Activated CD8-positive, alpha-beta memory T cell treated with anti-CD3 and anti-CD28 coated beads, Interleukin-2, amount 10 ng/mL, durations not matched to agents 7 days and 5 days (primary cell): ENCODE measurements around the gene LRP5. TPM values are rescaled to one million over a fixed set of nuclear protein-coding genes. Genes with fewer than 3 reads are reported as not detected.
"Not testable (repeated sequence)": the region's sequence is repeated elsewhere in the genome, so short reads cannot be mapped to it uniquely, and the experiment has no call there.

ENCODE experiments used
- ATAC-seq: fragments of 150-1000 bp; cut with Tn5 transposase; one replicate; pipeline ENCODE4 v1.10.0; 2021; ENCODE audit warnings: moderate library complexity
- CTCF ChIA-PET: fragments of 350-600 bp; sonication (Branson Sonifier 250); formaldehyde crosslinking; loops from one replicate; lab custom pipeline; 2021; ENCODE audit warnings: antibody characterized with exemption; lab: Charles Lee
- DNase-seq: peaks from one replicate; pipeline ENCODE4 v3.0.0-alpha.2; 2020
- H3K27ac Mint-ChIP-seq: one replicate; pipeline ENCODE4 v1.8.0; 2021; ENCODE audit warnings: mild to moderate bottlenecking, mixed read lengths
- H3K27me3 Mint-ChIP-seq: one replicate; pipeline ENCODE4 v1.8.0; 2021; ENCODE audit warnings: mixed read lengths
- H3K36me3 Mint-ChIP-seq: one replicate; pipeline ENCODE4 v1.8.0; 2021; ENCODE audit warnings: mild to moderate bottlenecking, mixed read lengths
- H3K4me1 Mint-ChIP-seq: one replicate; pipeline ENCODE4 v1.8.0; 2021; ENCODE audit warnings: mixed read lengths
- H3K4me3 Mint-ChIP-seq: one replicate; pipeline ENCODE4 v1.8.0; 2021; ENCODE audit warnings: mild to moderate bottlenecking, moderate library complexity, mixed read lengths
- H3K9me3 Mint-ChIP-seq: one replicate; pipeline ENCODE4 v1.8.0; 2022; ENCODE audit warnings: low read depth, mixed read lengths
- total RNA-seq, 2 experiments: library from RNA; stranded (reverse); gene quantifications; one replicate each; pipeline ENCODE4 v1.2.3, GENCODE V29; 2021

LRP5 gene
- total RNA-seq, 2 experiments from 2014 or later, result 15.6 to 16.2 TPM

DNA sequence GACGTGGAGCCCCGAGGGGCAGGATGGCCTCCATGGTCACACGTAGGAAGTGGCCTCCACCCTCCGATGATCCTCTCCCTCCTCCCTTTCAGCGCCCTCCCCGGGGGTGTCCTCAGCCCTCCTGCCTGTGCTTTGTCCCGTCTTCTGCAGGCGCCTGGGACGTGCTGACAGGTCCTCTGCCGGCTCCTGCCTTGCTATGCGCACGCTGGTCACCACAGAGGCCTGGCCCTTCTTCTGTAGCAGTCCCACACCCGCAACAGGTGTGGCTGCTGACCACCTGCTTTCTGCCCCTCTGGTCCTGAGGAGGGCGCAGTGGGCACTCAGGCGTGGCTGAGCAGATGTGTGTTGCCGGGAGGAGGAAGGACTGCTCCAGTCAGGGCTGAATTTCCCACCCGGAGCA lies 120.5 kb downstream of the LRP5 start:
- Mint-ChIP-seq H3K4me1 (peaks cover 6% of the 10 kb centered on the region), H3K27ac (no peak overlapping the region), H3K4me3 (no peak overlapping the region), H3K27me3 (no peaks in the 10 kb centered on the region), H3K36me3 (peaks cover 17% of the 10 kb centered on the region), H3K9me3 (peaks cover 14% of the 10 kb centered on the region)
- DNase-seq (no peak), ATAC-seq (no peak)
- CTCF ChIA-PET, result no interaction called here

DNA sequence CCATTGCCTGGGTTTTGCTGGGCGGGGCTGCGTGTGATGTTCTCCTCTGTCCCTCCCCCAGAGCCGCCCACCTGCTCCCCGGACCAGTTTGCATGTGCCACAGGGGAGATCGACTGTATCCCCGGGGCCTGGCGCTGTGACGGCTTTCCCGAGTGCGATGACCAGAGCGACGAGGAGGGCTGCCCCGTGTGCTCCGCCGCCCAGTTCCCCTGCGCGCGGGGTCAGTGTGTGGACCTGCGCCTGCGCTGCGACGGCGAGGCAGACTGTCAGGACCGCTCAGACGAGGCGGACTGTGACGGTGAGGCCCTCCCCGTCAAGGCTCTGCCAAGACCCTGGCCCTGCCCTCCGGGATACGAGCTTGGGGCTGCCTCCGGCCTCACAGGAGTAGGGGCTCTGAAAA lies 121.2 kb downstream of the LRP5 start:
- CTCF ChIA-PET, result no interaction called here
- Mint-ChIP-seq H3K9me3 (peaks cover 12% of the 10 kb centered on the region), H3K27me3 (no peaks in the 10 kb centered on the region), H3K36me3 (peaks cover 17% of the 10 kb centered on the region), H3K4me3 (no peak overlapping the region), H3K4me1 (peaks cover 6% of the 10 kb centered on the region), H3K27ac (no peak overlapping the region)
- ATAC-seq, result no peak
- no peak for DNase-seq

DNA sequence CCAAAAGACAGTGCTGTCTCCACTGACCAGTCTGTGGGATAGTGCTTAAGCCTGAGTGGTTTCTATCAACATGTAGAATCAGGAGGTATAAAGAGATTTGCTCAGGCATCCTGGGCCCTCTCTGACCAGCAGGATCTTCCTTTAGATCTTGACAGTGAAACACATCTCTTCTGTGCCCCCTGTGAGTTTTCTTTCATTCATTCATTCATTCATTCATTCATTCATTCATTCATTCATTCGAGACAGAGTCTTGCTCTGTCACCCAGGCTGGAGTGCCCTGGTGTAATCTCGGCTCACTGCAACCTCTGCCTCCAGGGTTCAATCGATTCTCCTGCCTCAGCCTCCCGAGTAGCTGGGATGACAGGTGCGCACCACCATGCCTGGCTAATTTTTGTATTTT lies 121.8 kb downstream of the LRP5 start:
- H3K27ac Mint-ChIP-seq, DNase-seq, H3K4me3 Mint-ChIP-seq, ATAC-seq, H3K9me3 Mint-ChIP-seq, CTCF ChIA-PET, H3K4me1 Mint-ChIP-seq, H3K27me3 Mint-ChIP-seq: not testable (repeated sequence)
- peaks cover 15% of the 10 kb centered on the region for H3K36me3 Mint-ChIP-seq

DNA sequence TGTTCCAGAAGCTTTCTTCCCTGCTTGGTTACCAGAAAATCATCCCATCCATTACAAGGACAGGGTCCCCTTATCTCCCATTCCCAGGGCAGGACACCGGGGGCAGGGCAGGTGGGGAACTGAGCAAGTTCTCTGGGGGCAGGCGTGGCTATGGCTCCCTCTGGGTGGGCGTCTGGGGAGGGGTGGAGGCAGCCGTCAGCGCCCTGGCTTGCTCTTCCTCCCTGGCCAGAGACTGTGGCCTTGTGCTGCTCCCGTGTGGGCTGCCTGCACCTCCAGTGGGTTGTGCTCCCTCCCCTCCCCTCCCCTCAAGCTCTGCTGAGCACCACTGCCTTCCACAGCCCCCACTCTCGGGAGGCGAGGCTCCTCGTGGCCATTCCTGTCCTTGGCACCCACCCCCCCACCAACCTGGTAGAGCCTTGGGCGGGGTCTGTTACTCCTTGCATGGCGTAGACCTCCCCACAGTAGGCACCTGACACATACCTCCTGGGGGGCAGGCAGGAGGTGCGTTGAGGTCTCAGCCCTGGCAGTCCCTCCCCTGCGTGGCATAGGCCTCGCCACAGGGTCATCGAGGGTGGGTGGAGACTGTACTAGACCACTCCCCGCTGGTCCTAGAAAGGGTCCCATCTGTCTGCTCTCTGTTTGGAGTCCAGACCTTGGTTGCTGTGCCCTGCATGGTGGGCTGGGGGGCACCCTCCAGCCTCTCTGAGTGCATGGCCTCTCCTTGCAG lies 123.9 kb downstream of the LRP5 start:
- CTCF ChIA-PET, result interaction anchor here (1.2 kb wide), 1 partner anchor 179 kb away, joined by 3 read pairs; no protein-coding TSS in a partner anchor
- H3K4me1 Mint-ChIP-seq, result peaks cover 6% of the 10 kb centered on the region
- H3K27ac Mint-ChIP-seq, result no peak overlapping the region

DNA sequence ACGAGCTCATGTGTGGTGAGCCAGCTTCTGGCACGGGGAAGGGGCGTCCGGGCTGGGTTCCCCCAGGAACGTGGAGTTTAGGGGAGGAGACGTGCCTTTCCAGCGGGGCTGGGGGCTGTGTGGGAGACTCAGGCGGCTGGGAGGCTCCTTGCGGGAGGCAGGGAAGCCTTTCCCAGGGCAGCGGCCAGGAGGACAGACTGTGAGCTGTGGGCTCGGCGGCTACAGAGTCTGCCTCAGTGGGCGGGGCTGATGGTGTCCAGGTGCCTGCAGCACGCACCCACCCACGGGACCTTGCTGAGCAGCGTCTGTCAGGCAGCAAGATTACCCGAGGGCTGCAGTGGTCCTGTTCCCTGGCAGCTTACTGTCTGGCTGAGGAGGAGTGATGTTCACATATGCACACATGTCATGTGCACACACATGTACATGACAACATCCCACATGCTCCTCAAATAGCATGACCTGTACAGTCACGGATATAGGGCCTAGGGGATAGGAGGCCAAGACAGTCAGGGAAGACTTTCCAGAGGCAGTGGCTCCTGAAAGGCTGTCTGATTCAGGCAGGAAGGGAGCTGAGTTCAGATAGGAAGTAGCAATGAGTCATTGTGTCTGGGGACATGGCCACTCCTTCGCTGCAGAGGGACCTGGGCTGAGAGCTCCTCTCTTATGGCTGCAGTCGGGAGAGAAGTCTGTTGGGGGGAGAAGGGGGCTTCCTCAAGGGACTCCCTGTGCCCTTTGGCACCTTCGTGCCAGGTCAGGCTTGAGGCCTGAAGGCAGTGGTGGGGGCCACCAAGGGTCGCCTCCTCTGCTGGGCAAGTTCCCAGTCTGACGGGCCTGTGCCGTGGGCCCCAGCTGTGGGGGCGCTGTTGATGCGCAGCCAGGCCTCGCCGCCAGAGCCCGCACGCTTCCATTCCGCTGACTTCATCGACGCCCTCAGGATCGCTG lies 124.9 kb downstream of the LRP5 start:
- CTCF ChIA-PET, result interaction anchor here (1.2 kb wide), 1 partner anchor 180 kb away, joined by 3 read pairs; no protein-coding TSS in a partner anchor
- H3K9me3 Mint-ChIP-seq, result no peaks in the 10 kb centered on the region

More for the DNA sequence above, 123.9 kb downstream of the LRP5 start:
- H3K27me3 Mint-ChIP-seq, result no peaks in the 10 kb centered on the region
- H3K4me3 Mint-ChIP-seq, result no peak overlapping the region
- ATAC-seq (no peak), DNase-seq (no peak)
- H3K36me3 Mint-ChIP-seq, result no peaks in the 10 kb centered on the region
- H3K9me3 Mint-ChIP-seq, result no peaks in the 10 kb centered on the region

DNA sequence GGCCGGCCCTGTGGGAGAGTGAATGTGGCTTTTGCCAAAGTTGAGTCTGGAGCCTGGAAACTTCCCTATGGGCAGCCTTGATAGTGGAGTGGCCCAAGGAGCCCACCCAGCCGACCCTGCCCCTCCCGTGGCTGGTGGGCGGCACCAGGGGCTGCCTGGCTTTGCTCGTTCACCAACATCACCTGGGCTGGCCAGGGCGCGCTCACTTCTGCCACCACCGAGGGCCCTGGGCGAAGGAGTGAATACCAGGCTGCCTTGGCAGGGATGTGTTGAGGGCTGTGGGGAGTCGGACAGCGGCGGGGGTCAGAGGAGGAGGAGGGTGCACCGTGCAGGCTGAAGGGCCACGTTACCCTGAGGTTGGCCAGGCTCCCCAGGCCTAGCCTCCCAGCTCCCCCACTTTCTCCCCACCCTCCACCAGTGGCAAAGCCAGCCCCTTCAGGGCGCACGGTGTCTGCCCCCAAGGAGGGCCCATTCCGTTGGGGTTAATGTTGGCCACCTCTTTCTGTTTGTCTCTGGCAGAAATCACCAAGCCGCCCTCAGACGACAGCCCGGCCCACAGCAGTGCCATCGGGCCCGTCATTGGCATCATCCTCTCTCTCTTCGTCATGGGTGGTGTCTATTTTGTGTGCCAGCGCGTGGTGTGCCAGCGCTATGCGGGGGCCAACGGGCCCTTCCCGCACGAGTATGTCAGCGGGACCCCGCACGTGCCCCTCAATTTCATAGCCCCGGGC lies 125.7 kb downstream of the LRP5 start:
- Mint-ChIP-seq H3K4me1 (peaks cover 6% of the 10 kb centered on the region), H3K27ac (no peak overlapping the region), H3K9me3 (no peaks in the 10 kb centered on the region), H3K36me3 (no peaks in the 10 kb centered on the region), H3K27me3 (no peaks in the 10 kb centered on the region), H3K4me3 (no peak overlapping the region)
- DNase-seq (no peak), ATAC-seq (no peak)
- CTCF ChIA-PET, result no interaction called here

More for the DNA sequence above, 124.9 kb downstream of the LRP5 start:
- Mint-ChIP-seq H3K4me3 (no peak overlapping the region), H3K27ac (no peak overlapping the region), H3K4me1 (peaks cover 6% of the 10 kb centered on the region), H3K27me3 (no peaks in the 10 kb centered on the region), H3K36me3 (no peaks in the 10 kb centered on the region)
- no peak for DNase-seq
- peak; percentile 57 for ATAC-seq

DNA sequence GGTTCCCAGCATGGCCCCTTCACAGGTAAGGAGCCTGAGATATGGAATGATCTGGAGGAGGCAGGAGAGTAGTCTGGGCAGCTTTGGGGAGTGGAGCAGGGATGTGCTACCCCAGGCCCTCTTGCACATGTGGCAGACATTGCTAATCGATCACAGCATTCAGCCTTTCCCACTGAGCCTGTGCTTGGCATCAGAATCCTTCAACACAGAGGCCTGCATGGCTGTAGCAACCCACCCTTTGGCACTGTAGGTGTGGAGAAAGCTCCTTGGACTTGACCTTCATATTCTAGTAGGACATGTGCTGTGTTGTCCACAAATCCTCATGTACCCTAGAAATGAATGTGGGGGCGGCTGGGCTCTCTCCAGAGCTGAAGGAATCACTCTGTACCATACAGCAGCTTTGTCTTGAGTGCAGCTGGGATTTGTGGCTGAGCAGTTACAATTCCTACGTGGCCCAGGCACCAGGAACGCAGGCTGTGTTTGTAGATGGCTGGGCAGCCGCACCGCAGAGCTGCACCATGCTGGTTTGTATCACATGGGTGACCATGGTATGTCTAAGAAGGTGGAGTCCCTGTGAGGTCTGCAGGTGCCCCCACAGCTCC lies 126.4 kb downstream of the LRP5 start:
- Mint-ChIP-seq H3K27me3 (no peaks in the 10 kb centered on the region), H3K4me3 (no peak overlapping the region), H3K27ac (no peak overlapping the region), H3K36me3 (no peaks in the 10 kb centered on the region), H3K4me1 (peaks cover 6% of the 10 kb centered on the region), H3K9me3 (no peaks in the 10 kb centered on the region)
- DNase-seq (no peak), ATAC-seq (no peak)
- CTCF ChIA-PET, result no interaction called here

DNA sequence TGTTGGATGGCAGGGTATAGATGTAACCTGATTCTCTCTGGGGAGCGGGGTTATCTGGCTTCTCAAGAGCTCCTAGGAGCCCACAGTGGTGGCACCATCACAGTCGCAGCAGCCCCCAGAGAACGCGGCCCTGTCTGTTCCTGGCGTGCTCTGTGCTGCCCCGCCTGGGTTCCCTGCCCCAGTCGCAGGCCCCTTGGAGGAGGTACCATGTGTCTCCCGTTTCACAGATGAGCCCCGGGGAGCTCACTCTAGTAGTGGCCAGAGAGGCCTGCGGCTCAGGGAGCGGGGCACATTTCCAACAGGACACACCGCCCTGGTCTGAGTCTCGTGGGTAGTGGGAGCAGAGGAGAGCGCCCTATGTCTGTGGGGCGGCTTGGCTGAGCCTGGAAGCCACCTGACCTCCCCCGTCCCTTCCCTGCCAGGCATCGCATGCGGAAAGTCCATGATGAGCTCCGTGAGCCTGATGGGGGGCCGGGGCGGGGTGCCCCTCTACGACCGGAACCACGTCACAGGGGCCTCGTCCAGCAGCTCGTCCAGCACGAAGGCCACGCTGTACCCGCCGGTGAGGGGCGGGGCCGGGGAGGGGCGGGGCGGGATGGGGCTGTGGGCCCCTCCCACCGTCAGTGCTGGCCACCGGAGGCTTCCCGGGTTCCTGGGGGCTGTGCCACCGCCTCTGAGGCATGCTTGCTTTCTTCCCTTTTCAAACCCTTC lies 127.1 kb downstream of the LRP5 start:
- Mint-ChIP-seq H3K27ac (no peak overlapping the region), H3K27me3 (no peaks in the 10 kb centered on the region), H3K4me3 (no peak overlapping the region), H3K9me3 (no peaks in the 10 kb centered on the region), H3K36me3 (no peaks in the 10 kb centered on the region), H3K4me1 (peaks cover 6% of the 10 kb centered on the region)
- DNase-seq (no peak), ATAC-seq (no peak)
- CTCF ChIA-PET, result no interaction called here

DNA sequence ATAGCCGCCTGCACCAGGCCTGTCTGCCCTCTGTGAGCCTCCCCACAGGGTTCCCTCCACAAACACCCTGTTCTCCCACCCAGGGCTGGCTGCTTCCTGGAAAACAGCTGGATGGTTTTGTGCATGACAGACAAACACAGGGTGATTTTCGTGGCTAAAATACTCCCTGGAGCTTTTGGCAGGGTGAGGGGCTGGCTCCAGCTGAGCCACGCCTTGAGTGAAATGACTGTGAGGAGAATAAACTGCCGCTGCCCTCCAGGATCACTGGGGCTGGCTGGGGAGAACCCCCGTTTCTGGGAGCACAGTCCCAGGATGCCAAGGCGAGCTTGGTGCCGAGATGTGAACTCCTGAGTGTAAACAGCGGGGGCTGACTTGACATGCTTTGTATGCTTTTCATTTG lies 127.8 kb downstream of the LRP5 start:
- ATAC-seq, result no peak
- CTCF ChIA-PET, result no interaction called here

DNA sequence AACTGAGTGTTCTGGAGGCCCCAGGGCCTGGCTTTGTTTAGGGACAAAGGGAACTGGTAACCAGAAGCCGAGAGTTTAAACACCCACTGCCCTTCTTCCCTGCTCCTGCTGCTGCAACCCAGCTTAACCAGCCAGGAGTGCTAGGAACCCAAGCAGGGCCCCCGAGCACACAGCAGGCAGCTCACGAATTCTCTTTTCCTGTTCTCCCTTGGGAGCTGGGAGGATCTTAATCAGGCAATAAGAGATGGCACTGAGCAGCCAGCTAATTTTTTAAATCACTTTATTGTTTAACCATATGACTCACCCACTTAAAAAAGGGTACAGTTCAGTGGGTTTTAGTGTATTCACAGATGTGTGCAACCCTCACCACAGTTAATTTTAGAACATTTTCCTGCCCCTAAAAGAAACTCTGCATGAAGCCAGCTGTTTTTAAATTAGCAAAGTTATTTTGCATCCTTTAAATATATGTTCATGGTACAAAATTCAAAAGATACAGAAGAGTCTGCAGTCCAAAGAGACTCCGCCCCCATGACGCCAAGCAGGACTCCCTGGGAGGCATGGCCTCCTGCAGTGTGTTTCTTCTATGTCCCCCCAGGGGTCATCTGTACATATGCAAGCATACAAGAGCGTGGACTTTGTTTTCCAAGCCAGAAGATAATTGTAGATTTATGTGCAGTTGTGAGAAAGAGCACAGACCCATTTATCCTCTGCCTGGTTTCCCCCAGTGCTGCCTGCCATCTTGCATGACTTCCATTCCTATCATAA lies 129.3 kb downstream of the LRP5 start:
- Mint-ChIP-seq H3K4me1 (peaks cover 6% of the 10 kb centered on the region), H3K9me3 (no peaks in the 10 kb centered on the region), H3K36me3 (no peaks in the 10 kb centered on the region), H3K4me3 (no peak overlapping the region), H3K27ac (no peak overlapping the region), H3K27me3 (no peaks in the 10 kb centered on the region)
- ATAC-seq (no peak), DNase-seq (no peak)
- CTCF ChIA-PET, result no interaction called here

More for the DNA sequence above, 127.8 kb downstream of the LRP5 start:
- H3K9me3 Mint-ChIP-seq, result no peaks in the 10 kb centered on the region
- H3K27me3 Mint-ChIP-seq, result no peaks in the 10 kb centered on the region
- H3K36me3 Mint-ChIP-seq, result no peaks in the 10 kb centered on the region
- DNase-seq, result no peak
- H3K27ac Mint-ChIP-seq, result no peak overlapping the region
- peaks cover 6% of the 10 kb centered on the region for H3K4me1 Mint-ChIP-seq
- H3K4me3 Mint-ChIP-seq, result no peak overlapping the region

DNA sequence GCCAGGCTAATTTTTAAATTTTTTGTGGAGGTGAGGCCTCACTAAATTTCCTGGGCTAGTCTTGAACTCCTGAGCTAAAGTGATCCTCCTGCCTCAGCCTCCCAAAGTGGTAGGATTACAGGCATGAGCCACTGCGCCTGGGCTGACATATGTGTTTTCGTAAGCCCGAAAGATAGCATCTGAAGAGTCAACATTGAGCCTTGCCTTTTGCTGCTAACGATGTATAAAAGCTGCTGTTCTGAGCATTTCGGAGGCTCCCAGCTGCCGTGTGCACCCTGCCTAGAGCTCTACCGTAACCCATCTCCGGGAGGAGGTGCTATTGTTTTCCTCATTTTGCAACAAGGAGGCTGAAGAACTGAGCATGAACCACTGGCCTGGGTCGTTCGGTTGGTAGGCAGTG lies 130.0 kb downstream of the LRP5 start:
- no peaks in the 10 kb centered on the region for H3K36me3 Mint-ChIP-seq
- DNase-seq, result no peak
- no peak overlapping the region for H3K27ac Mint-ChIP-seq
- no peaks in the 10 kb centered on the region for H3K9me3 Mint-ChIP-seq
- CTCF ChIA-PET, result no interaction called here
- no peak for ATAC-seq
- H3K4me3 Mint-ChIP-seq, result no peak overlapping the region
- peaks cover 3% of the 10 kb centered on the region for H3K4me1 Mint-ChIP-seq
- no peaks in the 10 kb centered on the region for H3K27me3 Mint-ChIP-seq

DNA sequence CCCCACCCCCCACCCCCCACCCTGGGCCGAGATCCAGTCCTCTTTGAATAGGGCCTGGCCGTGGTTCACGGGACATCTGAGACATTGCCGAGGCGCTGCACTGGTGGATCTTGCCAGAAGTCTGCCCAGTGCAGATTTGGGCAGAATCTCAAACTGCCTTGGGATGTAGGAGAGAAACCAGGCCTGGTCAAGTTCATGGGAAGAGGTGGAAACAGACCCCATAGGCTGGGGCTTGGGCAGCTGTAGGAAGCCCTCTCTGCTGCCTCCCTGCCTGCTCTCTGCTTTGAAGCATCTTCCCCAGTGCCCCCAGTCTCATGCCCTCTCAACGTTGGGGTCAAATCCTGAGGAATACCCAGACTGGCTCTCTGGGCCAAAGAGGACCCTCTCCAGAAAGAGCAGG lies 132.2 kb downstream of the LRP5 start:
- ATAC-seq (no peak), DNase-seq (no peak)
- Mint-ChIP-seq H3K27ac (no peak overlapping the region), H3K9me3 (no peaks in the 10 kb centered on the region), H3K36me3 (no peaks in the 10 kb centered on the region), H3K4me3 (no peak overlapping the region), H3K4me1 (peaks cover 4% of the 10 kb centered on the region), H3K27me3 (no peaks in the 10 kb centered on the region)
- CTCF ChIA-PET, result interaction anchor here (1.0 kb wide), 1 partner anchor 187 kb away, joined by 3 read pairs; no protein-coding TSS in a partner anchor
